Activated CD4-positive, alpha-beta T cell treated with anti-CD3 and anti-CD28 coated beads, Interleukin-2, amount 50 U/mL, for 1 hour (primary cell): Measurements from ENCODE around the gene FOXO1.

ENCODE experiments used
- DNase-seq: peaks from one replicate; pipeline ENCODE4 v3.0.0-alpha.2; 2020

The FOXO1 gene

DNA sequence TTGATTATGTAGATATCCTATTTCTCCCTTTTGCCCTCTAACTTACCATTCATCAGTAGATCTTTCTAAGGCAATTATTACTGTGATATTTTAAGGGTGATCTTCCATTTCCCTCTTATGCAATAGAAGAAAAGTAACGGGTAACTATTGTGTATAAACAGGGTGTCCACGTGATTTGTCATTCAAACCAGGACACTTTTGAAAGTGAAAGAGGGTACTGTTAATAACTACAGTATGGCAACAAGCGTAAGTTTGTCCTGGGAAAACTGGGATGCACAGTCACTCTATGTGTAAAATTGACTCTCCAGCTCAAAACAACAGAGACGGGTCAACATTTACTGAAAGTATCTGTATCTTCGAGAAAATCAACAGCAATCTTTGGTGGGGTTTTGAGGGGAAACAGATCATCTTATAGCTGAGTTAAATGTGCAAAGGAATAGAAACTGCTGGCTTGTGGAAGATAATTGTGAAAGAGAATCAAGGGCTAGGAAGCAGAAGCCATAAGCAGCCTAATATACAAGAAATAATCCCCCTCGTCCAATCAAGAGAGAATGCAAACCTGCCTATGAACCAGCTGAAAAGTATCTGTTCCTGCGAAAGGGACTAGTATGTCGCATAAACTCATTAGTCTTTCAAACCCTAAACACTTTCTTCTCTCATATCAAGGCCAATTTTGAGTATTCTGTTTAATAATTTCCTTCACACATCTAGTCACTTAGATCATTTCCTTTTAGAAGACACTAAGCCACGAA is 126.7 kb downstream of the FOXO1 start:
- DNase-seq: no peak

- DNase-seq: no peak
Measured at GRCh38 chr13:40537146-40537895, 129.1 kb downstream of the FOXO1 start.

- DNase-seq: no peak
Measured at GRCh38 chr13:40536443-40537113, 129.9 kb downstream of the FOXO1 start.

GRCh38 chr13:40535345-40535836 is 131.1 kb downstream of the FOXO1 start:
- no peak for DNase-seq

DNA sequence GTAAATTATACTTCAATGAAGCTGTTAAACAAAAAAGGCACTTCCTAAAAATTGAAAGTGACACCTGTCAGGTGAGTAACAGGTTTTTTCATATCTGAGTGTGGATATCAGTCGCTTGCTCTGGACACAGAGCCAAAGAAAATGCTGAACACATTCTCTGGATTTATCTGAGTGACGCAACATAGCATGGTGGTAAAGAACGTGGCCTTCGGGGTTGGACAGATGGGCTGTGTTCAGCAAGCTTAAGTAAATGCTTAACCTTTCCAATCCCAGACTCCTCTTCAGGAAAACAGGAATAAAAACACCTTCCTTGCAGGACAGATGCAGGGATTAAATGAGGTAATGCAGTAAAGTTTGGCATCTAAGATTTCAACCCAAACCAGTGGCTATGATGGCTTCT is 132.0 kb downstream of the FOXO1 start:
- no peak for DNase-seq

DNA sequence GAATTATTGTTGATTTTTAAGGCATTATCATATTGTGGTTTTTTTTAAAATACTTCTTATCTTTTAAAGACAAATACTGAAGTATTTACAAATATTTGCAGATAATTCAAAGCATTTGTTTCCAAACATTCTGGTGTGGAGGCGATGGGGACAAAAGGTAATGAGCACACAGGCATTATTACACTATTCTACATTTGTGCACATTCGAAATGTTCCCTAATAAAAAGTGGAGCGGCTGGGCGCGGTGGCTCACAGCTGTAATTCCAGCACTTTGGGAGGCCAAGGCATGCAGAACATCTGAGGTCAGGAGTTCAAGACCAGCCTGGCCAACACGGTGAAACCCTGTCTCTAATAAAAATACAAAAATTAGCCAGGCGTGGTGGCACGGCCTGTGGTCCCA is 133.4 kb downstream of the FOXO1 start:
- DNase-seq: no peak

DNA sequence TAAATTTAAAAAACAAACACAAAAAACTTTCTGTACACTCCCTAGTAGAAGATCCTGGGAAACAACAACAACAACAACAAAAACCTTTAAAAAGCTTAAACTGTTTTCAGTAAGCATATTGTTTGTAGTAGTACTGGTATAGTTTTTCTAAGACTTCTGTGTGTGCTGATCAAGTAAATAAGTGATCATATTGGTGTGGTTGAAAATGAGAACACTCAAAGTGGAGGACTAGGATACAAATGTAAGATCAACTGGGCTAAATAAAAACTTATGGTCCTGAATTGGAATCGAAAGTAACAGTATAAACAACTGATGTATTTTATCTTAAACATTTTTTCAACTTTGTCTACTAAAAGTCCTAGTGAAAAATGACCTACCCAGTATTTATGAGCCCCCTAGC is 135.5 kb downstream of the FOXO1 start:
- DNase-seq: no peak

- DNase-seq: no peak
Measured at GRCh38 chr13:40528881-40529280, 137.6 kb downstream of the FOXO1 start.

DNA sequence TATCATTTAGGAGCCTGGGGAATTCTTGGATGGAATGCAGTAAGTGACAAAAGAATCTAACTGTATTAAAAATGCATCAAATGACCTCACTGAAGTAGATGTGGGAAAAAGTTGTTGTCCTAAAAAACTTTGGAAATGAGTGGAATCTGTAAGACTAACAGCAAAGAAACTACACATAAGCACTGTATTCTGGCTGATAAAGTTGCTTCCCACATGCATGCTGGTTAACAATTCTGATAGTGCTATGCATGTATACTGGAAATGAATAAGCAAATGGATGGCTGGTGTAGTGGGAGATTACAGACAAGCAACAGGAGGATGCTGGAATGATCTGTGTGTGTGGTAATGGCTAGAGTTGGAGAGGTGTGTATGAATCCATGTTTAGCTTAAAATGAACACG is 138.5 kb downstream of the FOXO1 start:
- DNase-seq: no peak

DNA sequence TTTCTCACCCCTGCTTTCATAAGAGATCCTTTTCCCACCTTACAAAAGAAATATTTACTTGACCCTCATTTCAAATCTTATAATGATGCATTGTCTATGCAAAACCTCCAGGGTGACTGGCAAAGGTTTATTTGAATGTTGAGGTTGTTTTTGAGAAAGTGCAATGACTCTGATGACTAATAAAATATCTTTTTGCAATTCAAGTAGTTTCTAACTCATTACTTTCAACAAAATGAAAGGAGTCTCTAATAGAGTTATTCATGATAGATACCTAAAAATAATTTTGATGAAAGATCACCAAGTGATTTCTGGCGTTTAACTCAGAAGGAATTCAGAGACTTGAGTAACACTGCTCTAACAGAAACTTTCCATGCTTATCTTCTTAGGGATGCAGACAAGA is 144.2 kb downstream of the FOXO1 start:
- no peak for DNase-seq

DNA sequence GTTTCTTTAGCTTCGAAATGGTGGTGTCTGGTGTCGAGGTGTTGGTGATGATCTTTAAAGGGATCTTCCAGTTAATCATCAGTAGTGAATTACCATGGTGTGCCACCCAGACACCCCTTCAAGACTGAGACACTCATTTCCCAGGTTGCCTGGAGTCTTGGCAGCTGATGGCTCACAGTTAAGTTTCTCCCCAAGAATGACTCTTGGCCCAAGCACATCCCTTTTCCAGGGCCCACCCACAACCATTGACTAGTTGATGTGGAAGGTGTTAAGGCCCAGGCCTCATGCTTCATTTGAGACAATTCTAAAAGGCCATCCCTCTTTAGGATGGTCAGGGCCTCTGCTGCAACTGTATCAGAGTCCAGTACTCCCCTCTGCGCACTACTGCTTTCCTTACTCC is 145.5 kb downstream of the FOXO1 start:
- DNase-seq: no peak

- DNase-seq: no peak
Measured at GRCh38 chr13:40519637-40520036, 146.8 kb downstream of the FOXO1 start.

DNA sequence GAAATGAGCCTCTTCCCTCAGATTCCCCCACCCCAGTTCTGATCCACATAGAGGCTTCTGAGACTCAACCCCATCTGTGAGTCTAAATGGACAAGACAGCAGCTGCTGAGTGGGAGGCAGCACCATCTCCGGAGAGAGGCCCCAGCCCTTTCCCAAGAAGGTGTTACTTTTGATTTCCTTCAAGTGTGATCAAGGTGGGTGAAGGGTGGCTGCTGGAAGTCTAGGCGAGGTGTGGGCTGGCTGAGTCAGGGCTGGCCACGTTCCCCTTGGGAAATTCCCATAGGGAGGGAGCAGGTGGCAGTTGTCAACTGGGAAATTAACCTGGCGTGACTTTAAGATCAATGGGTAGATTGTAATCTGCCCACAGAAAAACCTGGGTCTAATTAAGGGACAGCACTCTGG is 148.0 kb downstream of the FOXO1 start:
- DNase-seq: peak; percentile 3

DNA sequence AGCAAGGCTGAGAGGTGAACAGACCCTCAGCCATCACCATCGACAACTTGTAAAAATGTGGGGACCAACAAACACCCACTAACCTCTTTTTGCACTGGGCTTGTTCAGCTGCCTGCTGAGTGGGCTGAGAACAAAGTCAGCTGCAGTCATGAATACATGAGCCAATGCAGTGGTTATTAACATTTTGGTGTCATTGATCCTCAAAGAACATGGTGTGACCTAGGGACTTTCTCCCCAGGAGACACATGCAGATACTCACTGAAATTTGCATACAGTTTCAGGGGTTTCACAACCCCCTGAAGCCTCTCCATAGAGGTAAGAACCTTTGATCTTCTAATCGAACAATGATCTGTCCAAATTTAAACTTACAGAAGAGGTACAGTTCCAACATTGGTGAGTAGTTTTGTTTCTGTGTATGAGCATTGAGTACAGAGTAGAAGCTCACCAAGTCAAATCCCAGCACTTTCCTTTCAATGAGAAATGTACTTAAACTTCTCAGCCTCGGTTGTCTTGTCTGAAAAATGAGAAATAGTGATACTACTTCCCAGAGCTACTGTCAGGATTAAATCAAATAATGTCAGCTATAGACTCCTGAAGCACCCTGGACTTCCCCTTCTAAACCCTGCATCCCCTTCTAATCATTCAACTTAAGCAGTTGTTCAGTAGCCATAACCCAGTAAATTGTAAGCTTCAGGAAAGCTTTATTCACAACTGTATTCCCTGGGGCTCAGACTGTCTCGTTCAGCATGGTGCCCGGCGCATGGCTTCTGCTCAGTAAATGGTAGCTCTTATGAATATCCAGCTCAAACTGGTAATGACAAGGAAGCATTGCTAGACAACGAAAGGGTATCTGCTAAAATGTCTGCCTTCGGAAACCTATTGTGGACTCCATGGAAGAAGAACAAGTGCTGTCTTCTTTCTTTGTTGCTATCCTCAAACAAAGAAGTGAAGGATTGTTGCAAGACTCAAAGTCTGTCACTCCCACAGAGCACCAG is 148.7 kb downstream of the FOXO1 start:
- DNase-seq: no peak

- DNase-seq: no peak
Measured at GRCh38 chr13:40515702-40516101, 150.7 kb downstream of the FOXO1 start.

- DNase-seq: no peak
Measured at GRCh38 chr13:40514802-40515201, 151.6 kb downstream of the FOXO1 start.

- DNase-seq: no peak
Measured at GRCh38 chr13:40509876-40510275, 156.6 kb downstream of the FOXO1 start.

DNA sequence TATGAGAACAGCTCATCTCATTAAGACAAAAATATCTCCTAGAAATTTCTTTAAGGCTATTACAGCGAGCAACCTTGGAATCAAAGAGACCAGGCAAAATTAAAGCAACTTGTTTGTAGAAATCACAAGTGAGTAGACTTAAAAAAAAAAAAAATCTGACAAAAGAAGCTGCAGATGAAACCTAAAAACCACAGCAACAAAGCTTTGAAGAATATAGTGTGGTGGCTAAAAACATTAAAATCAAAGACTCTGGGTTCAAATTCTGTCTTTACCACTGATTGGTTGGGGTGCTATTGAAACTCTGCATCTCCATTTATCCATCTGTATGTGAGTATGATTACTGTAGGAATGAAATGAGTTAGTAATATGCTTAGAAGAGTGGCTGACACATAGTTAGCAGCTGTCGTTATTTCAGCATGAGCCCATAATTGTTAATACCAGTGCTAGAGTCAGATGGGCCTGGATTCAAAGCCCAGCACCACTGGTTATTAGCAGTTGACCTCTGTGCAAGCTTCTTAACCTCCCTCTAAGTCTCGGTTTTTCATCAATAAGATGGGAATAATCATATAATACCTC is 157.6 kb downstream of the FOXO1 start:
- no peak for DNase-seq

DNA sequence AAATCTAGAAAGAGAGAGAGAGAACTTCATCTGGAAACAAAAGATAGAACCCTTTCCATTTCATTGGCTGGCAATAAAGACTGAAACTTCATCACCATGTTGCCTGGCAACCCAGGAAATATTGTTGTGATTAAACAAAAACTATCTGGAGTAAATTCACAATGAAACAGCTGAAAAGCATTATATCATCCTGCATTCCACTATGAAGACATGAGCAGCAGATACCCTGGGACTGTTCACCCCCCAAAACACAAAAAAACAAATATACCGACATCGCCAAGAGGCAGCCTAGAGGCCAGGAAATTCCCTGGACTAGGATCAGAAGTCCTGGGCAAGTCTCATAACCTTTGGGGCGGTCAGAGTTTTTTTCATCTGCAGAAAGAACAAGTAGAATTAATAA is 158.3 kb downstream of the FOXO1 start:
- no peak for DNase-seq

GRCh38 chr13:40506592-40507446 is 159.6 kb downstream of the FOXO1 start:
- DNase-seq: no peak
